ENCODE measurements around the gene BSND. TPM values are rescaled to one million over a fixed set of nuclear protein-coding genes. Genes with fewer than 3 reads are reported as not detected.

Gene BSND
- polyA plus RNA-seq, 1 donor, result not detected

- Histone ChIP-seq H3K4me3 (ENCODE audit: low read length) (no peak overlapping the region), H3K9me3 (ENCODE audit: control insufficient read depth, low read depth, low read length) (peaks cover 3% of the 10 kb centered on the region), H3K27ac (ENCODE audit: low read length) (no peak overlapping the region), H3K36me3 (ENCODE audit: control insufficient read depth, insufficient read depth, low read length) (no peaks in the 10 kb centered on the region), H3K4me1 (ENCODE audit: control insufficient read depth, insufficient read depth, low read length) (no peaks in the 10 kb centered on the region), H3K27me3 (ENCODE audit: control insufficient read depth, insufficient read depth, low read length) (no peaks in the 10 kb centered on the region)
- DNase-seq, result no peak
- WGBS (ENCODE audit: insufficient coverage, low lambda C conversion rate), result no CpG with 5 or more reads among the region's 5 CpGs
These were observed 55.7 kb downstream of the BSND start for GRCh38 chr1:55054396-55054795.

- no peaks in the 10 kb centered on the region for H3K27me3 ChIP-seq (ENCODE audit: control insufficient read depth, insufficient read depth, low read length)
- H3K4me1 ChIP-seq (ENCODE audit: control insufficient read depth, insufficient read depth, low read length), result no peaks in the 10 kb centered on the region
- no peaks in the 10 kb centered on the region for H3K36me3 ChIP-seq (ENCODE audit: control insufficient read depth, insufficient read depth, low read length)
- H3K27ac ChIP-seq (ENCODE audit: low read length), result no peak overlapping the region
- no peak overlapping the region for H3K4me3 ChIP-seq (ENCODE audit: low read length)
- H3K9me3 ChIP-seq (ENCODE audit: control insufficient read depth, low read depth, low read length), result peaks cover 3% of the 10 kb centered on the region
- whole genome bisulfite sequencing (ENCODE audit: insufficient coverage, low lambda C conversion rate), result no CpG with 5 or more reads among the region's 12 CpGs
- DNase-seq, result no peak
These were observed 56.5 kb downstream of the BSND start for GRCh38 chr1:55055084-55055882.

DNA sequence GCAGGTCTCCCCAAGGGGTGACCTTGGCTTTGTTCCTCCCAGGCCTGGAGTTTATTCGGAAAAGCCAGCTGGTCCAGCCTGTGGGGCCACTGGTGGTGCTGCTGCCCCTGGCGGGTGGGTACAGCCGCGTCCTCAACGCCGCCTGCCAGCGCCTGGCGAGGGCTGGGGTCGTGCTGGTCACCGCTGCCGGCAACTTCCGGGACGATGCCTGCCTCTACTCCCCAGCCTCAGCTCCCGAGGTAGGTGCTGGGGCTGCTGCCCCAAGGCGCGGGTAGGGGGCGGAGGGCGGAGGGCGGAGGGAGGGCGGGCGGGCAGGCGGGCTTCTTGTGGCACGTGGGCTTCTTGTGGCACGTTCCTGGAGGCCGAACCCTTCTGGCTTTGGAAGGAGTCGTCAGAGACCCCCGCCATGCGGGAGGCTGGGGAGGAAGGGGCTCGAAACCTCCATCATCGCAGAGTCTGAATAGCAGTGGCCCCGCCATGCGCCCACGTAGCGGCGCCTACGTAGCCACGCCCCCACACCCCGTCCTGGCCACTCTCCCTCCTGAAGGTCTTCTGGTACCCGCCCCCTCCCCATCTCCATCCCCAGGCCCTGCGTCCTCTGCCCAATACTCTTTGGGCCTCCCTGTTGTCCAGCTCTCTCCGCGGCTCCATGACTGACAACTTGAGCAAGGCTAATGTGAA lies 57.4 kb downstream of the BSND start:
- no peaks in the 10 kb centered on the region for H3K27me3 ChIP-seq (ENCODE audit: control insufficient read depth, insufficient read depth, low read length)
- no peaks in the 10 kb centered on the region for H3K4me1 ChIP-seq (ENCODE audit: control insufficient read depth, insufficient read depth, low read length)
- H3K36me3 ChIP-seq (ENCODE audit: control insufficient read depth, insufficient read depth, low read length), result no peaks in the 10 kb centered on the region
- peaks cover 3% of the 10 kb centered on the region for H3K9me3 ChIP-seq (ENCODE audit: control insufficient read depth, low read depth, low read length)
- WGBS (ENCODE audit: insufficient coverage, low lambda C conversion rate), result no CpG with 5 or more reads among the region's 42 CpGs
- no peak overlapping the region for H3K27ac ChIP-seq (ENCODE audit: low read length)
- no peak for DNase-seq
- no peak overlapping the region for H3K4me3 ChIP-seq (ENCODE audit: low read length)

- Histone ChIP-seq H3K27ac (ENCODE audit: low read length) (no peak overlapping the region), H3K4me3 (ENCODE audit: low read length) (no peak overlapping the region), H3K36me3 (ENCODE audit: control insufficient read depth, insufficient read depth, low read length) (no peaks in the 10 kb centered on the region), H3K9me3 (ENCODE audit: control insufficient read depth, low read depth, low read length) (peaks cover 3% of the 10 kb centered on the region), H3K27me3 (ENCODE audit: control insufficient read depth, insufficient read depth, low read length) (no peaks in the 10 kb centered on the region), H3K4me1 (ENCODE audit: control insufficient read depth, insufficient read depth, low read length) (no peaks in the 10 kb centered on the region)
- no CpG with 5 or more reads among the region's 20 CpGs for WGBS (ENCODE audit: insufficient coverage, low lambda C conversion rate)
- no peak for DNase-seq
These were observed 57.9 kb downstream of the BSND start for GRCh38 chr1:55056632-55056992.

- Histone ChIP-seq H3K4me1 (ENCODE audit: control insufficient read depth, insufficient read depth, low read length) (no peaks in the 10 kb centered on the region), H3K27me3 (ENCODE audit: control insufficient read depth, insufficient read depth, low read length) (no peaks in the 10 kb centered on the region), H3K4me3 (ENCODE audit: low read length) (no peak overlapping the region), H3K36me3 (ENCODE audit: control insufficient read depth, insufficient read depth, low read length) (no peaks in the 10 kb centered on the region), H3K9me3 (ENCODE audit: control insufficient read depth, low read depth, low read length) (peaks cover 2% of the 10 kb centered on the region), H3K27ac (ENCODE audit: low read length) (no peak overlapping the region)
- no CpG with 5 or more reads among the region's 15 CpGs for WGBS (ENCODE audit: insufficient coverage, low lambda C conversion rate)
- no peak for DNase-seq
These were observed 58.7 kb downstream of the BSND start for GRCh38 chr1:55057270-55057955.

- no peaks in the 10 kb centered on the region for H3K27me3 ChIP-seq (ENCODE audit: control insufficient read depth, insufficient read depth, low read length)
- no CpG with 5 or more reads among the region's 6 CpGs for WGBS (ENCODE audit: insufficient coverage, low lambda C conversion rate)
- no peaks in the 10 kb centered on the region for H3K4me1 ChIP-seq (ENCODE audit: control insufficient read depth, insufficient read depth, low read length)
- H3K4me3 ChIP-seq (ENCODE audit: low read length), result no peak overlapping the region
- H3K27ac ChIP-seq (ENCODE audit: low read length), result no peak overlapping the region
- H3K9me3 ChIP-seq (ENCODE audit: control insufficient read depth, low read depth, low read length), result no peaks in the 10 kb centered on the region
- H3K36me3 ChIP-seq (ENCODE audit: control insufficient read depth, insufficient read depth, low read length), result no peaks in the 10 kb centered on the region
- DNase-seq, result no peak
These were observed 59.2 kb downstream of the BSND start for GRCh38 chr1:55057956-55058298.

DNA sequence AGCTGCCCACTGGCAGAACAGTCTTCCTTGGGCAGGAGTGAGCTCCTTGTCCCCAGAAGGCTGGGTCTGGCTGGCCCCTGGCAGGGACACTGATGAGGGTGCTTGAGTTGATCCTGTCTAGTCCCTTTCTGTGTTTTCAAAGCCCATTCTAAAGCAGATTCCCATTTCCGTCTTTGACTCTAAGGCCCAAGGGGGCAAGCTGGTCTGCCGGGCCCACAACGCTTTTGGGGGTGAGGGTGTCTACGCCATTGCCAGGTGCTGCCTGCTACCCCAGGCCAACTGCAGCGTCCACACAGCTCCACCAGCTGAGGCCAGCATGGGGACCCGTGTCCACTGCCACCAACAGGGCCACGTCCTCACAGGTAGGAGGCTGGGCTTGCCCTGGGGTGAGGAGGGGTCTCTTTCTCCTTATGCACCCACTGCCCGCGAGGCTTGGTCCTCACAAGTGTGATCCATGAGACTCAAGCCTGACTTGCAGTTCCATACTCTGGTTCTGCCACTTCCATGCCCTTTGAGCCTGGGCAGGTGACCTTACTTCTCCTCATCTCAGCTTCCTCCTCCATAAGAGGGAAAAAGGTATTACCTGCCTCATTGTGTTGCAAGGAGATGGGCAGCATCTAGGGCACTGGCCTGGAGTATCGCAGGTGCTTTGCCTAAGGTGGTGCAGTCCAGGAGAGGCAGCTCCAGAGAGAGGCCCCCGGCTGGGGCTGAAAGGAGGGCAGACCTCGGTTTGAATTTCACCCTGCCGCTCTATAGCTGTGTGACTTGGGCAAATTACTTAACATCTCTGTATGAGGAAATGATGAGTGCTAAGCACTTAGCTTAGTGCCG lies 60.8 kb downstream of the BSND start:
- no peak overlapping the region for H3K27ac ChIP-seq (ENCODE audit: low read length)
- H3K4me3 ChIP-seq (ENCODE audit: low read length), result no peak overlapping the region
- no peaks in the 10 kb centered on the region for H3K27me3 ChIP-seq (ENCODE audit: control insufficient read depth, insufficient read depth, low read length)
- no peaks in the 10 kb centered on the region for H3K9me3 ChIP-seq (ENCODE audit: control insufficient read depth, low read depth, low read length)
- DNase-seq, result no peak
- no peaks in the 10 kb centered on the region for H3K36me3 ChIP-seq (ENCODE audit: control insufficient read depth, insufficient read depth, low read length)
- H3K4me1 ChIP-seq (ENCODE audit: control insufficient read depth, insufficient read depth, low read length), result no peaks in the 10 kb centered on the region
- 90% methylated on average over 2 of the region's 14 CpGs for WGBS (ENCODE audit: insufficient coverage, low lambda C conversion rate)

- no peak for DNase-seq
- H3K4me1 ChIP-seq (ENCODE audit: control insufficient read depth, insufficient read depth, low read length), result no peaks in the 10 kb centered on the region
- WGBS (ENCODE audit: insufficient coverage, low lambda C conversion rate), result no CpG with 5 or more reads among the region's 14 CpGs
- H3K27ac ChIP-seq (ENCODE audit: low read length), result no peak overlapping the region
- no peaks in the 10 kb centered on the region for H3K36me3 ChIP-seq (ENCODE audit: control insufficient read depth, insufficient read depth, low read length)
- H3K4me3 ChIP-seq (ENCODE audit: low read length), result no peak overlapping the region
- H3K9me3 ChIP-seq (ENCODE audit: control insufficient read depth, low read depth, low read length), result no peaks in the 10 kb centered on the region
- H3K27me3 ChIP-seq (ENCODE audit: control insufficient read depth, insufficient read depth, low read length), result no peaks in the 10 kb centered on the region
These were observed 61.6 kb downstream of the BSND start for GRCh38 chr1:55060133-55060999.

DNA sequence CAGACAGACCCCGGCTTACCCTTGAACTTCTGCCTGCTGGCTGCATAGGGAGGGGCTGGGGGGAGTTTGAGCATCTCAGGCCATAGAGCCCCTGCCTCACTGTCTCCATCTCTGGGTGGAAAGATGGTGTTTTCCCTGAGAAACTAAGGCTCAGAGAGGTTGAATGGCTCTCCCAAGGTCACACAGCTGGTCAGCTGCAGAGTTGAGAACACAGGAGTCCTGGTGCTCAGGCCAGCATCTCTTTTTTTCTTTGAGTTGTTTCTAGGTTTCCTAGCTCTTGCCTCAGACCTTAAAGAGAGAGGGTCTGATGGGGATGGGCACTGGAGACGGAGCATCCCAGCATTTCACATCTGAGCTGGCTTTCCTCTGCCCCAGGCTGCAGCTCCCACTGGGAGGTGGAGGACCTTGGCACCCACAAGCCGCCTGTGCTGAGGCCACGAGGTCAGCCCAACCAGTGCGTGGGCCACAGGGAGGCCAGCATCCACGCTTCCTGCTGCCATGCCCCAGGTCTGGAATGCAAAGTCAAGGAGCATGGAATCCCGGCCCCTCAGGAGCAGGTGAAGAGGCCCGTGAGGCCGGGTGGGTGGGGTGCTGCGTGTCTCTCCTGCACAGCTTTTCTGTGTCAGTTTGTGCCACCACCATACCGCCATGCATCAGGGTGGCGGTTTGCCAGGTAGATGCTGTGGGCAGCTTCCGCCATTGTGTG lies 62.4 kb downstream of the BSND start:
- Histone ChIP-seq H3K4me1 (ENCODE audit: control insufficient read depth, insufficient read depth, low read length) (no peaks in the 10 kb centered on the region), H3K36me3 (ENCODE audit: control insufficient read depth, insufficient read depth, low read length) (peaks cover 4% of the 10 kb centered on the region), H3K27ac (ENCODE audit: low read length) (no peak overlapping the region), H3K4me3 (ENCODE audit: low read length) (no peak overlapping the region), H3K9me3 (ENCODE audit: control insufficient read depth, low read depth, low read length) (no peaks in the 10 kb centered on the region), H3K27me3 (ENCODE audit: control insufficient read depth, insufficient read depth, low read length) (no peaks in the 10 kb centered on the region)
- no CpG with 5 or more reads among the region's 13 CpGs for WGBS (ENCODE audit: insufficient coverage, low lambda C conversion rate)
- no peak for DNase-seq

Data from large intestine (tissue), 3 donors.